HFF-Myc (cell line): Measurements from ENCODE around the gene FOXO4.
A peak's percentile ranks its signal among the peaks of the same experiment; 100 is the strongest.

ENCODE experiments used
- DNase-seq: peaks from one replicate; pipeline ENCODE4 v3.0.0-alpha.2; 2011; ENCODE audit warnings: low read depth; ENCODE audit errors: extremely low read depth
- H3K4me3 ChIP-seq: replicated peaks from 2 replicates; pipeline ENCODE4 v1.5.1; 2011; ENCODE audit warnings: low read depth, mild to moderate bottlenecking, control low read depth, low read length
- TF ChIP-seq, protein P1 (sequence below): IDR thresholded peaks from 2 replicates; pipeline ENCODE4 v1.5.1; 2012; ENCODE audit warnings: mild to moderate bottlenecking, low read depth, low read length, control low read depth; ENCODE audit errors: missing control alignments

The FOXO4 gene

DNA sequence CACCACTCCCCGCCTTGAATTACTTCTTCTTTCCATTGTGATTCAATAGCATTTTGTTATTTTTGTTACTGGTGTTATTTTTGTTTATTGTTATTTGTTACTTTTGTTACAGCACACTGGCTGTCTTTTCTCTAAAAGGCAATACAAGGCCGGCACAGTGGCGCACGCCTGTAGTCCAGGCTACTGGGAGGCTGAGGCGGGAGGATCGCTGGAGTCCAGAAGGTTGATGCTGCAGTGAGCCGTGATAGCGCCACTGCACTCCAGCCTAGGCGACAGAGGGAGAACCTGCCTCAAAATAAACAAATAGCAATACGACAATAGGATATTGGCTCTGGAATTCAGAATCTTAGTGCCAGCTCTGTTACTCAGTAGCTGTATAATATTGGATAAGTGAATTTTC is 21.7 kb downstream of the FOXO4 start:
- no peak for DNase-seq
- TF ChIP-seq, protein P1, sequence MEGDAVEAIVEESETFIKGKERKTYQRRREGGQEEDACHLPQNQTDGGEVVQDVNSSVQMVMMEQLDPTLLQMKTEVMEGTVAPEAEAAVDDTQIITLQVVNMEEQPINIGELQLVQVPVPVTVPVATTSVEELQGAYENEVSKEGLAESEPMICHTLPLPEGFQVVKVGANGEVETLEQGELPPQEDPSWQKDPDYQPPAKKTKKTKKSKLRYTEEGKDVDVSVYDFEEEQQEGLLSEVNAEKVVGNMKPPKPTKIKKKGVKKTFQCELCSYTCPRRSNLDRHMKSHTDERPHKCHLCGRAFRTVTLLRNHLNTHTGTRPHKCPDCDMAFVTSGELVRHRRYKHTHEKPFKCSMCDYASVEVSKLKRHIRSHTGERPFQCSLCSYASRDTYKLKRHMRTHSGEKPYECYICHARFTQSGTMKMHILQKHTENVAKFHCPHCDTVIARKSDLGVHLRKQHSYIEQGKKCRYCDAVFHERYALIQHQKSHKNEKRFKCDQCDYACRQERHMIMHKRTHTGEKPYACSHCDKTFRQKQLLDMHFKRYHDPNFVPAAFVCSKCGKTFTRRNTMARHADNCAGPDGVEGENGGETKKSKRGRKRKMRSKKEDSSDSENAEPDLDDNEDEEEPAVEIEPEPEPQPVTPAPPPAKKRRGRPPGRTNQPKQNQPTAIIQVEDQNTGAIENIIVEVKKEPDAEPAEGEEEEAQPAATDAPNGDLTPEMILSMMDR, result no peak
- no peak overlapping the region for H3K4me3 ChIP-seq

DNA sequence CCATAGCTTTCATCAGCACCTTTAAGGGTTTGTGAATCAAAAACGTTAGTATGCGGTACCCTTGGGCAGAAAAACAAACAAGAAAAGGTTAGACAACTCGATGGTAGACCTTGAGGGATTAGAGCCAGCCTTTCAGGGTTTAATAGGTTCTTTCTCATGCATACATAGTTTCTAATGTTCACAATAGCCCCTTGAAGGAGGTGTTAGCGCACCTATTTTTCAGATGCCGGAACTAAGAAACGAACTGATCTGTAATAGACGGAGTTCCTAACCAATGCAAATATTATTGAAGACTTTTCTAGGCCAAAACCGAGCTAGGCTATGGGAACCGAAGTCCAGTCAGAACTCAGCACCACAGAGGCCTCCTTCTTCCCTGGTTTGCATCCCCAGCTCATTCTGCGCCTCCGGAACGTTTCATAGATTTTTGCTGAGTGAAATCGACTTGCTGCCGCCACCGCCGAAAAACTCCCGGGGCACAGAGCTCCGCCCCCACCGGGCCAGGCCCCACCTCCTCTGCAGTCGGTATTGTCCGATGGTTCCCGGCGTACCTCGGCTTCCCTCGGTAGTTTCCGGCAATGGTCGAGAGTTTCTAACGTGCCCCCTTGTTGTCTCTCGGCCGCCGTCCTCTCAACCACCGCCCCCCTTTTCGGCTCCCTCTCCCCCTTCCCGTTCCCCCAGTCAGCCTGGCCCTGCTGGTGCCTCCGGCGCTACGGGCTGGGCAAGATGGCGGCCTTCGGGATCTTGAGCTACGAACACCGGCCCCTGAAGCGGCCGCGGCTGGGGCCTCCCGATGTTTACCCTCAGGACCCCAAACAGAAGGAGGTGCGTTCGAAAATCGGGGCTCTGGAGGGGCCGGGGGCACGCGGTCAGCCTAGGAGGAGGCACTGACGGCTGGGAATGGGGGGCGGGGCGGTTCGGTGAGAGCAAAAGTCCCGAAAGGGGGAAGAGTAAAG is 22.7 kb downstream of the FOXO4 start, which contains the start of gene MED12:
MED12 (plus strand) TSS at position 565 of the 953 bp plus-strand sequence; CDS start at position 724, 159 bp downstream.
- DNase-seq, result peak; percentile 35
- peak within 1 kb of the TSS; percentile 58 for H3K4me3 ChIP-seq
- TF ChIP-seq, protein P1, result no peak

DNA sequence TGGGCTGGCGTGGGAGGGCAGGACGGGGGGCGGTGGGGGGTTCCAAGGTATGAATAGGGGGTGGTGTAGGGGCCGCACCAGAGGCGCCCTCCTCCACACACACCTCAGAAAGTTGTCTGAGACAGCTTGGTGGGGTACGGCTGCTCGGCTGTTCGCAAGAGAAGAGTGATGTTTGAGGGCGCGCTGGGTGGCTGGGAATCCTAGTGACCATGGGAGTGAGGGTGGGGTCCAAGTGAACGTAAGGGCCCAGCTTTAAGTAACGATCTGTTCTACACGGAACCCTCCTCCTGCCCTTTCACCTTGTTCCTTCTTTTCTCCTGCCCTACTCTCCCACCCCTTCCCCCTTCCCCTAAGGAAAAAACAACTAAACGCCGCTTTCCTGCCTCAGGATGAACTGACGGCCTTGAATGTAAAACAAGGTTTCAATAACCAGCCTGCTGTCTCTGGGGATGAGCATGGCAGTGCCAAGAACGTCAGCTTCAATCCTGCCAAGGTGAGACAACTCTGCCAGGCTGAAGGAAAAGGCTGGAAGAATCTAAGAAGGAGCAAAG is 23.4 kb downstream of the FOXO4 start:
- DNase-seq, result no peak
- TF ChIP-seq, protein P1, result no peak
- peak overlapping the region; percentile 58 for H3K4me3 ChIP-seq

DNA sequence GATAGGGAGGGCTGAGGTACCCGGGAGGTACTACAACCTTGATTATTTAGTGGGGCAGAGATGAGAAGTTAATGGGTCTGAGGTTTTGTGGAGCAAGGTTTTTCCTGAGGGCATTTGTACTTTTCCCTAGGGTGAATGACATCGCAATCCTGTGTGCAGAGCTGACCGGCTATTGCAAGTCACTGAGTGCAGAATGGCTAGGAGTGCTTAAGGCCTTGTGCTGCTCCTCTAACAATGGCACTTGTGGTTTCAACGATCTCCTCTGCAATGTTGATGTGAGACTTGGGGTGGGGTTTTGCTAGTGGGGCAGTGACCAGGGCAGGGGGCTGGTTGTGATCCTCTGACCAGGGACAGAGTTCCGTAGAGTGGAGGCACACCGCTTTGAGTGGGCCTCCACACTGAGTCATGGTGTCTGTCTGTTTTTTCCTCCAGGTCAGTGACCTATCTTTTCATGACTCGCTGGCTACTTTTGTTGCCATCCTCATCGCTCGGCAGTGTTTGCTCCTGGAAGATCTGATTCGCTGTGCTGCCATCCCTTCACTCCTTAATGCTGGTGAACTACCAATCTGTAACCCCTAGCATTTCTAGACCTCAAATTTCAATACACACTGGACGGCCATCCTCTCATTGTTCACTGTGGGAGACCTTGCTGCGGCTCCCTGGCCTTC is 32.6 kb downstream of the FOXO4 start:
- TF ChIP-seq, protein P1, result no peak
- DNase-seq, result no peak

DNA sequence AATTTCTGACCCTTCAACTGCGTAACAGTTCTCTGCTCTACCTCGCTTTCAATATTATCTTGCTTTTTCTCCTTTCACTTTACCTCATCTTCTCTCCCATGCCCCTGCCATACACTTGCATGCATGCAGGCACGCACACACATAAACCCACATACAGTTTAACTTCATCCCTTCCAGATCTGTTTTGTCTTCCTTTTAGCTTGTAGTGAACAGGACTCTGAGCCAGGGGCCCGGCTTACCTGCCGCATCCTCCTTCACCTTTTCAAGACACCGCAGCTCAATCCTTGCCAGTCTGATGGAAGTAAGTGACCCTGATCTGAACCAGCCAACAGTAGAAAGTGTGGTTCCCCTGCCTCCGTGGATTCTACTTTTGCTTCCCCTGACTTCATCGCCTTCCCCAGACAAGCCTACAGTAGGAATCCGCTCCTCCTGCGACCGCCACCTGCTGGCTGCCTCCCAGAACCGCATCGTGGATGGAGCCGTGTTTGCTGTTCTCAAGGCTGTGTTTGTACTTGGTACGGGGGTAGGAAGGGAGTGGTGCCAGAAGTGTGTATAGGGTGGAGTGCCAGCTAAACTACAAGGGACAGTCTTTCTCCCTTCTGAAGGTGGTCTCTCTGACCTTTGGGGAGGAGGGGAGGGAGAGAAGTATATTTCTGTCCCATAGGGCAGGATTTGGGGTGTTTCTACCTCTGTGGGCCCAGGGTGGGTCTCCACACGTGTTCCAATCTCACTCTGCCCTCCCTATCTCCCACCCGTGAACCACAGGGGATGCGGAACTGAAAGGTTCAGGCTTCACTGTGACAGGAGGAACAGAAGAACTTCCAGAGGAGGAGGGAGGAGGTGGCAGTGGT is 33.5 kb downstream of the FOXO4 start:
- TF ChIP-seq, protein P1, result peak; percentile 80

More for the DNA sequence above, 32.6 kb downstream of the FOXO4 start:
- H3K4me3 ChIP-seq, result no peak overlapping the region

DNA sequence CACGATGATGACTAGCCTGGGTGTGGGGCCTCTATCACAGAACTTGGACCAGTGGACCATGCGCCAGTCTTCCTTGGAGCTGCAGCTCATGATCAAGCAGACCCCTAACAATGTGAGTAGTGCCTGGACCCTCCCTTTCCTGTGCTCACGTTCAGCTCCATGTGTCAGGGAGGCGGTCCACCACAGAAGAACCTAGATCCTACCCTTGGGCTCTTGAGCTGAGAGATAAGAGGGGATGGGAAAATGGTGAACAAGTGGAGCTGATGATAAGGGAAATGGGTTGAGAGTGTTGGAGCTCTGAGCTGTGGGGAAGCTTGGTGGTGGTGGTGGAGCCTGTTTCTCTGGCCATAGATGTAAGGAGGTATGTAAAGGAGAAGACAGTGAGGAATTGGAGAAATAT is 35.9 kb downstream of the FOXO4 start:
- no peak for DNase-seq
- H3K4me3 ChIP-seq, result no peak overlapping the region
- TF ChIP-seq, protein P1, result no peak

More for the DNA sequence above, 33.5 kb downstream of the FOXO4 start:
- H3K4me3 ChIP-seq, result no peak overlapping the region
- DNase-seq, result no peak
